Measurements from ENCODE around the gene CLEC20A.

Gene CLEC20A

DNA sequence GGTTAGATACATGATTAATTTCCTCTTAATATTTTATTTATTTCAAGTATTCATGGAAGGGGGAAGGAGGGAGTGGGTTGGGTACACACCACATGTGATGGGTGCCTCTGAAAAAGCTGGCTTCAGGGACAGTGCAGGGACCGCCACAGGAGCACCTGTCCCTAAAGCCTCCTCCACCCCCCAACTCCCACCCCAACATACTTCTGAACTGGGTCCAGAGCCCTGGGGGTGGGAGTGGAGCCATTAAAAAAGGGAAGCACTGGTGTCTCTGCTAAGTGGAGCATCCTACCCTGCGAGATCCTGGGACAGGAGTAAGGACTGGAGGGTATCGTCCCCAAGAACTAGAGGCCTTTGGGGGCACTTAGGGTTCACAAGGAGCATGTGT, 5.6 kb upstream of the CLEC20A start:
- no peak for DNase-seq (ENCODE audit: extremely low read depth, low read depth)
- TF ChIP-seq, protein P1, sequence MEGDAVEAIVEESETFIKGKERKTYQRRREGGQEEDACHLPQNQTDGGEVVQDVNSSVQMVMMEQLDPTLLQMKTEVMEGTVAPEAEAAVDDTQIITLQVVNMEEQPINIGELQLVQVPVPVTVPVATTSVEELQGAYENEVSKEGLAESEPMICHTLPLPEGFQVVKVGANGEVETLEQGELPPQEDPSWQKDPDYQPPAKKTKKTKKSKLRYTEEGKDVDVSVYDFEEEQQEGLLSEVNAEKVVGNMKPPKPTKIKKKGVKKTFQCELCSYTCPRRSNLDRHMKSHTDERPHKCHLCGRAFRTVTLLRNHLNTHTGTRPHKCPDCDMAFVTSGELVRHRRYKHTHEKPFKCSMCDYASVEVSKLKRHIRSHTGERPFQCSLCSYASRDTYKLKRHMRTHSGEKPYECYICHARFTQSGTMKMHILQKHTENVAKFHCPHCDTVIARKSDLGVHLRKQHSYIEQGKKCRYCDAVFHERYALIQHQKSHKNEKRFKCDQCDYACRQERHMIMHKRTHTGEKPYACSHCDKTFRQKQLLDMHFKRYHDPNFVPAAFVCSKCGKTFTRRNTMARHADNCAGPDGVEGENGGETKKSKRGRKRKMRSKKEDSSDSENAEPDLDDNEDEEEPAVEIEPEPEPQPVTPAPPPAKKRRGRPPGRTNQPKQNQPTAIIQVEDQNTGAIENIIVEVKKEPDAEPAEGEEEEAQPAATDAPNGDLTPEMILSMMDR (IDR thresholded peaks at IDR 0.05; ENCODE audit: low read depth, low read length, missing control alignments) = no peak
- H3K4me3 ChIP-seq (replicated peaks; ENCODE audit: low read depth, low read length) = no peak overlapping the region

DNA sequence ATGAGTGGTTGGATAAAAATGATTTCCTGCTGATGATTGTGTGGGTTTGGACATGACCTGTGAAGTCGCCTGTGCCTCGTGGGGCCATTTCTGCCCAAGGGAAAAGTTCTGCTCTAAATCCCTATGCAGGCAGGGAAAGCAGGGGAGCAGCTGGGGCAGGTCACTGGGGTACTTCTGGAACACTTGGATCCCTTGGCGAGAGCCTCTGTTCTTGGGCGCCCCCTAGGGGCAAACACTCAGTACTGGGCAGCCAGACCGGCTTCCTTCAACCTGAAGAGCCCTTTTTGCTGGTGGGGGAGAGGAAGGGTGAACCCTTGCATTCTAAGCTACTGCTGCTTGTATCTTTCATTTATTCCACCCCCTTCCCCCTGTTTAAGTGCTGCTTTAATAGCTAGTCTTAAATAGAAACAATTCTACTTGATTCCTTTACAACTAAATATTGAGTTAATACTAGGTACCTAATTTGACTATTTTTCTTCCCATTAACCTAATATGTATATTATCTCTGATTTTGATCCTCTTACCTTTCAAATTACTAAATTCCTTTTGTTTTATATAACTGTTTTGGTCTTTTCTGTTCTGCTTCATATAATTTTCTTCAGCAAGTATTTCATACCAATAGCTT, 5.1 kb upstream of the CLEC20A start:
- H3K4me3 ChIP-seq (replicated peaks; ENCODE audit: low read depth, low read length) = no peak overlapping the region
- TF ChIP-seq, protein P1 (IDR thresholded peaks at IDR 0.05; ENCODE audit: low read depth, low read length, missing control alignments) = peak; percentile 99
- DNase-seq (ENCODE audit: extremely low read depth, low read depth) = peak; percentile 38

DNA sequence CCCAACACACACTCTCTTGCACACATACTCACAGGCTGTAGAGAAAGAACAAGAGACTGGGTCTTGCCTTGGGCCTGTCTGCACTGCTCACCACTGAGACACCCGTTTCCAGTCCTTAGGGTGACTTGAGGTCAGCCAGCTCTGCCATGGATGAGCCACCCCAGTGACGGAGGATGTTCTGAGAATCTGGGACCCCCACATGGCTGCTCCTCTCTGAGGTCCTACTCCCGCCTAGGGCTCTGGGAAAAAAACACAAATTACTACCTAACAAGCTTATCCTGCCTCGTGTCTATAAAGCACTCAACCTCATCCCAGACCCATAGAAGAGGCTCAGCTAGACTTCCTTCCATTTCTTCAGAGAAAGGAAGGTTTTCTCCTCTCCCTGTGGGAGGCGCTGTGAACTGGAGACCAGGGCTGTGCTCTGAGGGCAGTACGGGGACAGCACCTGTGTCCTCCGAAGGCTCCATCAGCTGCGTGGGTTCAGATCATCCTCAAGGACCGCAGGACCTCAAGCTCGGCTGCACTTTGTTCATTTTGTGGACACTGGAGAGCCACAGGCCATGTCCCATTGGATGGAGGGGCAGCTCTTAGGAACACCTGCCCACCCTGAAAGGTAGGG, 4.3 kb upstream of the CLEC20A start:
- H3K4me3 ChIP-seq (replicated peaks; ENCODE audit: low read depth, low read length) = no peak overlapping the region
- DNase-seq (ENCODE audit: extremely low read depth, low read depth) = no peak
- TF ChIP-seq, protein P1 (IDR thresholded peaks at IDR 0.05; ENCODE audit: low read depth, low read length, missing control alignments) = no peak

DNA sequence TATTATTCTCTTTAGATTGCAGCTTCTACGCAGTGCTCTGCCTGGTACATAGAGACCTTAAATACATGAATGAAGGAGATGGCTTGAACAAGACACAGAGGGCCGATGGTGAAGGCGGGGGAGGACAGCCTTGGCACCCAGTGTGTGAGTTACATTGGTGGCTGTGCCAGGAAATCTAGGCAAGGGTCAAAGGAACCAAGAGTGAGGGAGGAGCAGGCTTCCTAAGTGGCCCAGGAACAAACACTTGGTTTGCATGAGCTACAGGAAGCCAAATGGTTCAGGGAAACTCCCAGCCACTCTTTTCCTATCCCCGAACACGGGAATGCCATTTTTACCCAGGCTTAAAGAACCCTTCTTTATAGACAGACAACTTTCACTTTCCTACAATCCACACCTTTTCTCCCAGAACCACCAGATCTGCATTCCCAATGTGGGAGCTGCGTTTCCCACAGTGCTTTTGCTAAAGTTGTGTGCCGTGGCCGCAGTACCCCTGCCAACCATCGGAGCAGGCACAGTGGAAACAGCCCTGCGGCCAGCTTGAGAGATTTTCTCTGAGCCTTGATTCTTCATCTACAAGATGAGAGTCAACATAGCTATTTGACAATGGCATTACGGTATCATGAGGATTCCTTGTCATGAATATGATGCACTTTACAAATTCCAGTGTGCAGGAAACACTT, 3.5 kb upstream of the CLEC20A start:
- DNase-seq (ENCODE audit: extremely low read depth, low read depth) = no peak
- H3K4me3 ChIP-seq (replicated peaks; ENCODE audit: low read depth, low read length) = no peak overlapping the region
- TF ChIP-seq, protein P1 (IDR thresholded peaks at IDR 0.05; ENCODE audit: low read depth, low read length, missing control alignments) = peak; percentile 17

DNA sequence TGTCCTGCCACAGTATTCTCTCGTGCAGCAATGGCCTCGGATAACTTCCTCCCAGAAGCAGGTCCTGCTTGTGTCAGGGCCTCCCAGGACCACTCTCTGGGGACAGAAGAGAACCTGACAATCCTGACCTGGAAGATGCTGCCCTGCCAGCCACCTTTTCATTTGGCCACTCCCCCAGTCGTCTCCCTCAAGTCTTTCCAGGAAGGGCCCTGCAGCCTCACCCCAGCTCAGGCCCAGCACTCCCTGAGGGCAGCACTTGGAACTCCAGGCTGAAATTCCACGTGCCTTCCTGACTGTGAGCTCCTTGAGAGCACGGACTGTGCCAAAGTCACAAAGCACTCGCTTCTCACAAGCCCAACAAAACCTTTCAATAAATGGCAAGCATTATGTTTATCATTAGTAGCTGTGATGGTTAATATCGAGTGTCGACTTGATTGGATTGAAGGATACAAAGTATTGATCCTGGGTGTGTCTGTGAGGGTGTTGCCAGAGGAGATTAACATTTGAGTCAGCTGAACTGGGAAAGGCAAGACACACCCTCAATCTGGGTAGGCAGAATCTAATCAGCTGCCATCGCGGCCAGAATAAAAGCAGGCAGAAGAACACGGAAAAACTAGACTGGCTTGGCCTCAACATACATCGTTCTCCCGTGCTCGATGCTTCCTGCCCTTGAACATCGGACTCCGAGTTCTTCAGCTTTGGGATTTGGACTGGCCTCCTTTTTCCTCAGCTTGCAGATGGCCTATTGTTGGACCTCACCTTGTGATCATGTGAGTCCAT, 2.3 kb upstream of the CLEC20A start:
- no peak overlapping the region for H3K4me3 ChIP-seq (replicated peaks; ENCODE audit: low read depth, low read length)
- DNase-seq (ENCODE audit: extremely low read depth, low read depth) = no peak
- TF ChIP-seq, protein P1 (IDR thresholded peaks at IDR 0.05; ENCODE audit: low read depth, low read length, missing control alignments) = no peak

DNA sequence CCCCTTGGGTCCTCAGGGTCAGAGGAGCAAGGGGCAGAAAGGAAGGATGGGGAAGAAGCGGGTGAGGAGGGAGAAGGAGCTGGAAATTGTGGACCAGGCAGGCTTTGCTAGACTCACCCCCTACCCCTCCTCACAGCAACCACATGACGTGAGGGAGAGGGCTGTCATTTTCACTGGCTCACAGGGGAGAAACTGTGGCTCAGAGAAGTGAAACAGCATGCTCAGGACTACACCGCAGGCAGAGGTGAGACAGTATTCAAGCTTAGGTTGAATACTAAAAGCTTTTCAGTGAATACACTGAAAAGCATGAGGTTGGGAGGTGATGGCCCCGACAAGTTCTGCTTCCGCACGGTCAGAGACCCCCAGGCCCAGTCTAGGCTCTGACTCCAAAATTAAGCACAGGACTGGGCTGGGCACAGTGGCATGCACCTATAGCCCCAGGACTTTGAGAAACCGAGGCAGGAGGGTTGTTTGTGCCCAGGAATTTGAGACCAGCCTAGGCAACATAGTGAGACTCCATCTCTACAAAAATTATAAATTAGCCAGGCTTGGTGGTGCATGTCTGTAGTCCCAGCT, 1.2 kb upstream of the CLEC20A start:
- no peak overlapping the region for H3K4me3 ChIP-seq (replicated peaks; ENCODE audit: low read depth, low read length)
- TF ChIP-seq, protein P1 (IDR thresholded peaks at IDR 0.05; ENCODE audit: low read depth, low read length, missing control alignments) = no peak
- DNase-seq (ENCODE audit: extremely low read depth, low read depth) = no peak
